GM21390 (cell line): ENCODE measurements around the gene HMGN5.

Experiments used
- ATAC-seq: cut with Tn5 transposase; IDR thresholded peaks from one replicate; pipeline ENCODE4 v1.9.1; 2021; ENCODE audit not compliant: unreplicated experiment

Gene HMGN5

DNA sequence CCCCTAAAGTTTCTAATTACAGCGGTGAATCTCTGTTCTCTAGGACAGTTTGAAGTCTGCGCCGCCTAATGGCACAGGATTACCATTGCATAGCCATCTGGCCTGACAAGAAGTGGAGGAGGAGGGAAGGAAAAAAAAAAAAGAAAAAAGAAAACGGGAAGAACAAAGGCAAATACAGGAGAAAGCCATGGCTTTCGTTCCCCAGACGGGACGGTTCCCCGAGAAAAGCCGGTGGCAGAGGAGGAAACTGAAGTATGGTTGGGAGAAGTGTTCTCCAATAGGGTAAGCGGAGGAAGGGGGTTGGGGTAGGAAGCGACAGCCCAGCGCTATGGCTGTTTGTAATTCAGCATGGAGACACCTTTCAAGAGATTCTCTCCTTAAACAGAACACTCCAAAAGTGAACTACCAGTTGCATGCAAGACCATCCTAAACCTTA, 80.8 kb downstream of the HMGN5 start:
- peak; percentile 60 for ATAC-seq

DNA sequence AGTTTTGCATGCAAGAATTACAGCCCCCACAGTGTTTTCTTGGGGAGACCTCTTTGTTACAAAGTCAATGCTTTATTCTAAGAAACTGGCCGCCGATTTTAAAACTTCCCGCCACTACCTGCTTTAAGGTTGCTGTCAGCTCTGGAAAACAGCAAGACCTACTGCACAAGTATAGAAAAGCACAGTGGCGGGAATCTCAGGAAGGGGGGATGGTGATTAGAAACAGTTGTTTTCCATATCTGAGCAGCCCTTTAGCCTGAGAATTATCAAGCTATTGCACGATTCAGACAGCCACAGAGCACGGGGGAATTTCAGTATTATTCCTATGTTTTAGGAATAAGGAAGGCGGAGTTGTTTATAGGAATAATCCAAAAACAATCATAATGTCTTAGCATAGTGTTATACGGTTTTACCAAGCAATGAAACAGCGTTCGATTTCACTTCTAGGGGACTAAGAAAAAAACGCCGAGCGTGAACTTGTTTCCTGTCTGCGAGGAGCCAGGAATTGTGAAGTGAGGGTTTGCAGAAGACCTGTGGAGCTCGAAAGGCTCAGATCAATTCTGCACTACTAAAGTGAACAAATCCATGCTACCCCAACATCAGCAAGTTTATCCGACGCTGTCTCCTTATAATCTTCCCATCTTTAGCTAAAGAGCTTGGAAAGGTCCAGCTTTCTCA, 81.3 kb downstream of the HMGN5 start:
- ATAC-seq: peak; percentile 29

DNA sequence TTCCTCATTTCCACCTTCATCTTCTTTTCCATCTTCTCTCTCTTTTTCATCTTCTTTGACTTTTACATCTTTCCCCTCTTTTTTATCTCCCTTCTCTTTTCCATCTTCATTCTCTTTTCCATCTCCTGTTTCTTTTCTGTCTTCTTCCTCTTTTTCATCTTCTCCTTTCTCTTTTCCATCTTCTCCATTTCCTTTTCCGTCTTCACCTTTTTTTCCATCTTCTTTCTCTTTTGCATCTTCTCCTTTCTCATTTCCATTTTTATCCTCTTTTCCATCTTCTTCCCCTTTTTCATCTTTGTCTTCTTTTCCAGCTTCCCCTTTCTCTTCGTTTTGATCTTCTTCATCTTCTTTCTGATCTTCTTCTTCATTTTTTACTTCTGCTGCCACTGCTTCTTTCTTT, 87.0 kb downstream of the HMGN5 start:
- ATAC-seq: no peak

DNA sequence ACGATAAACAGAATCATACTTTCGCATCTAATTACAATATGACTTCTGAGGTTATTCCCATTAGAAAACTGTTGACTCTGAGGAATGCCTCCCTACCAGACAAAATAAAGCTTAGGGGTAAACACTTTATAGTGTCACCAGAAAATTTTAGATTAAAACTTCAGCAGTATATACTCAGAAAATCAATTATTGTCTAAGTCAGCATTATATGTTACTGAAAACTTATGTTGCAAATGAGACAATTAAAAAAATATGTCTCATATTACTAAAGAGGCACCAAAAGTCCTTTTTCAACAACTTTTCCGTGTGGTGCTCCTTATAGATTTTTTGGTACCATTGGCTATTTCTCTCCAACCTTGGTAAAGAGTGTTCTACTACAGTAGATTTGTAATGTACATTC, 91.4 kb downstream of the HMGN5 start:
- no peak for ATAC-seq

DNA sequence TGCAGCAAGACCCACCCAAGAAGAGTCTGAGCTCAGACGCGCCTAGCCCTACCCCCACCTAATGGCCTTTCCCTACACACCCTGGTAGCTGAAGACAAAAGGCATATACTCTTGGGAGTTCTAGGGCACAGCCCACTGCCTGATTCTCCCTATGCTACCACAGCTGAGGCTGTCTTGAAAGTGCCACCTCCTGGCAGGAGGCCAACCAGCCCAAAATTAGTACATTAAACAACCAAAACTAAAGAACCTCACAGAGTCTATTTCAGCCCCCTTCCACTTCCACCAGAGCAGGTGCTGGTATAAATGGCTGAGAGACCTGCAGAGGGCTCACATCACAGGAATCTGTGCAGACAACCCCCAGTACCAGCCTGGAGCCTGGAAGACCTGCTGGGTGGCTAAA, 119.1 kb downstream of the HMGN5 start:
- no peak for ATAC-seq
